ES-I3 (cell line): Measurements from ENCODE around the gene ZNF697.
"Not testable (repeated sequence)": the region's sequence is repeated elsewhere in the genome, so short reads cannot be mapped to it uniquely, and the experiment has no call there.

Experiments used
- H3K36me3 ChIP-seq: 2 replicates; pipeline ENCODE4 v1.6.1; 2013; ENCODE audit warnings: mild to moderate bottlenecking, low read length, control low read depth, moderate library complexity; ENCODE audit not compliant: insufficient read depth
- H3K4me1 ChIP-seq: 2 replicates; pipeline ENCODE4 v1.6.1; 2013; ENCODE audit warnings: mild to moderate bottlenecking, control low read depth, low read length; ENCODE audit not compliant: insufficient read depth
- H3K9ac ChIP-seq: 2 replicates; pipeline ENCODE4 v1.6.1; 2013; ENCODE audit warnings: low read depth, mild to moderate bottlenecking, low read length, moderate library complexity
- H3K9me3 ChIP-seq: 2 replicates; pipeline ENCODE4 v1.6.1; 2013; ENCODE audit warnings: mild to moderate bottlenecking, low read length, moderate library complexity; ENCODE audit not compliant: control insufficient read depth, insufficient read depth

ZNF697 gene

DNA sequence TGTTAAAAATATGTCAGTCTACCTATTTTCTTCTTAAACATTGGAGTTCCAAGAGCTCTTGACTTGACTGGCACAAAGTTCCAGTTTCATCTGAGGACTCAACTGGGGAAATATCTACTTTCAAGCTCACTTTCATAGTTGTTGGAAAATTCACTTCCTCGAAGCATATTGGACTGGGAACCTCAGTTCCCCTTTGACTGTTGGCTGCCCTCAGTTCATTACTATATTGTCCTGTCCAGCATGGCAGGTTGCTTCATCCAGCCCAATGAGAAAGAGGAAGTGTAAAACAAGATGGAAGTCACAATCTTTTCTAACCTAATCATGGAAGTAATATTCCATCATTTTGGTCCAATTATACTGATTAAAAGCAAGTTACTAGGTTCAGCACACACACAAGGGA, 54.3 kb downstream of the ZNF697 start:
- H3K4me1 ChIP-seq: no peaks in the 10 kb centered on the region
- no peak overlapping the region for H3K9ac ChIP-seq
- no peaks in the 10 kb centered on the region for H3K9me3 ChIP-seq
- no peaks in the 10 kb centered on the region for H3K36me3 ChIP-seq

DNA sequence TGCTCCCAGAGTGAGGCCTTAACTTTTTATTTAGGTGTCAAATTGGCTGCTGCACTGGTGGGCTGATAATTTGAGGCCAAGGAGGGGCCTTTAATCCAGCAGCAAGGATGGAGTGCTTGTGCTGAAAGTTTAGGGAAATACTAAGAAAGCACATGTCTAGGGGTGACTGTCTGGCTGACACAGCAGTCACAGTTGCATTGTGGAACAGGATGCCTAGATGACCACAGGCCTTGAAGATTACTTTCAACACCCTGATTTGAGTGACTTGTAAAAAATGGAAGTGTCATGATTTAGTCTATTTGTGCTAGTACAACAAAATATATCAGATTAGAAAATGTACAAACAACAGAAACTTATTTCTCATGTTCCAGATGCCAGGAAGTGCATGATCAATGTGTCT, 57.7 kb downstream of the ZNF697 start:
- H3K36me3 ChIP-seq: no peaks in the 10 kb centered on the region
- no peak overlapping the region for H3K9ac ChIP-seq
- H3K4me1 ChIP-seq: no peaks in the 10 kb centered on the region
- no peaks in the 10 kb centered on the region for H3K9me3 ChIP-seq

DNA sequence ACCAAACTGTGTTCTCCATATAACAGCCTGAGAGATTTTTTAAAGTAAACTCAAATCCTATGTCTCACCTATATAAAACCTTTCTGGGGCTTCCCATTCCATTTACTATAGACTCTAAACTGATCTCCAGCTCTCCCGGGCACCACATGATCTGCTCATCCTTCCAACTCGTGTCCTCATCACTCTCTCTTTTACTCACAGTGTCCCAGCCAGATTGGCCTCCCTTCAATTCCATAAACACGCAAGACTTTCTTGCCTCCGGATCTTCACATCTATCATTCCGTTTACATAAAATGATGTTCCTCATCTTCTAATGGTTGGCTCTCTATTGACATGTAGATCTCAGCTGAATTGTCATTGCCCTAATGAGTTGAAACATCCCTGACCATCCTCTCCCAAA, 59.4 kb downstream of the ZNF697 start:
- H3K4me1 ChIP-seq: no peaks in the 10 kb centered on the region
- no peaks in the 10 kb centered on the region for H3K36me3 ChIP-seq
- H3K9me3 ChIP-seq: no peaks in the 10 kb centered on the region
- H3K9ac ChIP-seq: no peak overlapping the region

GRCh38 chr1:119587341-119587740, 60.7 kb downstream of the ZNF697 start:
- no peaks in the 10 kb centered on the region for H3K36me3 ChIP-seq

DNA sequence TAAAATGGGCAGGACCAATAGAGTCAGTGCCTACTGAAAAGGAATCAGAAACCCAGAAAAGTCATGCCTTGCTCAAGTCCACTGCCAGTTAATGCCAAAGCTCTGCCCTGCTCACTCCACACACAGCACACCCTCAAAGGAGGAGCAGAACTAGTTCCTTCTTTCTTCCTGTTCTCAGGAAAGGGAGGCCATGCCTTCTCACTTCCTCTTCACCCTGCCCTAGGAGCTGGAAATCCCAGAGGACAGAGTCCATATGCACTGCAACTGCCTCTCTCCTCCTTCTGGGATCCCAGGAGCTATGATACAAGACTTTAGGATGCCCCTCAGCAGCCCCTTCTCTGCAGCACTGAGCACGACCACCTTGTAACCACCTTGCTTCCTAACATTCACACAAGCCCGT, 62.3 kb downstream of the ZNF697 start:
- H3K36me3 ChIP-seq, H3K9me3 ChIP-seq, H3K4me1 ChIP-seq, H3K9ac ChIP-seq: not testable (repeated sequence)

More at GRCh38 chr1:119587341-119587740, 60.7 kb downstream of the ZNF697 start:
- H3K9ac ChIP-seq: no peak overlapping the region
- no peaks in the 10 kb centered on the region for H3K9me3 ChIP-seq
- no peaks in the 10 kb centered on the region for H3K4me1 ChIP-seq

DNA sequence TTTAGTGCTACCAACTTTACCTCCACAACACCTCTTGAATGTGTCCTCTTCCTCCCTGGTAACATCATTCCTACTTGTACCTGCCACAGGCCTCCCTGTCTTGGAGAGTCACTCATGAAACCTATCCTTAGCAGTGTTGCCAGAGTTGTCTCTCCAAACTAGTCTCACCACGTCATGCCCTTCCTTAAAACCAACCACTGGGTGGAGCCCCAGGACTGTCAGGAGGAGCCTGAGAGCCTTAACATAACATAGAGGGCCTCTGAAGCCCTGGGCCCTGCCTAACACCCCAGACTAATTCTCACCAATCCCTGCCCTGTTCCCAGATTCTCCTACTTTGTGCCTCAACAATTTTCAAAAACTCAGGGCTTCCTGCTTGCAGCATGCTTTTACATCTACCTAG, 65.3 kb downstream of the ZNF697 start:
- H3K9ac ChIP-seq: no peak overlapping the region
- no peaks in the 10 kb centered on the region for H3K9me3 ChIP-seq
- no peaks in the 10 kb centered on the region for H3K36me3 ChIP-seq
- H3K4me1 ChIP-seq: no peaks in the 10 kb centered on the region

DNA sequence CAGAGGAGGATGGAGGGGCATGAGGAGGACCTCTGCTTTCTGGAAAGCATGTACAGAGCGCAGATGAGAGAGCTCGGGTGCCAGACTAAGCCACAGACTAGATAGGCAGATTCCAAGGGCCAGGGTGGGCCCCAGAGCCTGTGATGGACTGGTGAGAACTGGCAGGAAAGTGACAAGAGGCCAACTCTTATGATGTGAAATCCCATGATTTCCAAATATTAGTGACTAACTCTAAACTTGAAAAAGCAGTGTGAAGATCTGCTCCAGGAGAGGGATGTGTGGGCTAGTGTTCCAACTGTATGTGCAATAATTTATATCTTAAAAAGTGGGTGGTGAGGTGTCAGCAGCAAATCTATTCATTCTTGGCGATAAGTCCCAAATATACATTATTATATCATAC, 67.0 kb downstream of the ZNF697 start:
- not testable (repeated sequence) for H3K9me3 ChIP-seq, H3K36me3 ChIP-seq, H3K9ac ChIP-seq, H3K4me1 ChIP-seq

DNA sequence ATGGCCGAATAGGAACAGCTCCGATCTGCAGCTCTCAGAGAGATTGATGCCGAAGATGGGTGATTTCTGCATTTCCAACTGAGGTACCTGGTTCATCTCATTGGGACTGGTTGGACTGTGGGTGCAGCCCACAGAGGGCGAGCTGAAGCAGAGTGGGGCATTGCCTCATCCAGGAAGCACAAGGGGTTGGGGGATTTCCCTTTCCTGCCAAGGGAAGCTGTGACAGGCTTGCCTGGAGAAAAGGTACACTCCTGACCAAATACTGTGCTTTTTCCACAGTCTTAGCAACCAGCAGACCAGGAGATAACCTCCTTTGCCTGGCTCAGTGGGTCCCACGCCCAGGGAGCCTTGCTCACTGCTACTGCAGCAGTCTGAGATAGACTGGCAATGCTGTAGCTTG, 74.2 kb downstream of the ZNF697 start:
- no peaks in the 10 kb centered on the region for H3K9me3 ChIP-seq
- no peaks in the 10 kb centered on the region for H3K36me3 ChIP-seq

DNA sequence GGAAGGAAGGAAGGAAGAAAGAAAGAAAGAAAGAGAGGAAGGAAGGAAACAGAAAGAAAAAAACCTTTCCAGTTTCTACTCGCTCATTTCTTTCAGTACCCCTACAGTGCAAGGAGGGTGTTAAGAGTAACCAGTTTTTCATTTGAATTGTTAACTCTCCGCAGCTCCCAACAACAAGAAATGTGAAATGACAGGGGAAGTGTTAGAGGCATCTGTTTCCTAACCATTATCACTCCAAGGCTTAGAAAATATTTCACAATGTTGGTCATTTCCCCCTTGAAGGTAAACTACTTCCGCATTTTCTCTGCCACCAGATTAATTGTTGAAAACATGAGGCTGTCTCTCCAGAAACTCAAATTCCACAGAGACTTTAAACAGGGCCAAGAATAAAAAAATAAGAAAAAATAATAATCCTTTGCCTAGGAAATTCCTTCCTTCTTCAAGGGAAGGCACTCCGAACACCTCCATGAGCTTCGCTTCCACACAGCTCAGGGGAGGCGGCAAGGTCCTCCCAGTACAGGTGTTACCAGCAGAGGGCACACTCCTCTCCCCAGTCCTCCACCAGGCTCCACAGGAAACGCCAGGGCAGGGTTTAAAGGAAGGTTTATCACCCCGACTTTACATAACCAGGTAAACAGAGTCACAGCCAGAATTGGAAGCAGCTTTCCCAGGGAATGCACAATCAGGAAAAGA, 78.0 kb downstream of the ZNF697 start:
- not testable (repeated sequence) for H3K9ac ChIP-seq, H3K9me3 ChIP-seq

More for the DNA sequence above, 74.2 kb downstream of the ZNF697 start:
- no peak overlapping the region for H3K9ac ChIP-seq
- H3K4me1 ChIP-seq: 0 out of 2 replicates have a peak, but pooled peaks cover 2% of the 10 kb centered on the region

More for the DNA sequence above, 78.0 kb downstream of the ZNF697 start:
- not testable (repeated sequence) for H3K4me1 ChIP-seq, H3K36me3 ChIP-seq
